HEK293 (cell line): ENCODE results near the gene ZMYM4.
A peak's percentile ranks its signal among the peaks of the same experiment; 100 is the strongest.

ENCODE experiments used
- CTCF ChIA-PET: fragments of 350-600 bp; formaldehyde crosslinking; extraction: SDS; loops from one replicate; lab custom pipeline; 2021; ENCODE audit warnings: antibody characterized with exemption; lab: Yijun Ruan, JAX
- POLR2A ChIA-PET: fragments of 300-600 bp; formaldehyde crosslinking; extraction: SDS; loops from one replicate; lab custom pipeline; 2020; ENCODE audit warnings: antibody characterized with exemption, inconsistent platforms; lab: Yijun Ruan, JAX
- H3K27ac ChIP-seq: fragments of 200-500 bp; sonication (Bioruptor generic); 2 replicates; pipeline ENCODE4 v1.5.1; 2014; ENCODE audit warnings: low read depth, low read length, control low read depth, inconsistent platforms; ENCODE audit errors: extremely low read depth
- H3K36me3 ChIP-seq, 2 experiments: fragments of 200-500 bp in 1 of 2; sonication (Bioruptor generic) in 1 of 2; 1 replicate in 1 of 2; 2 replicates in 1 of 2; pipeline ENCODE4 v1.5.1; 2014 to 2017; ENCODE audit warnings: inconsistent platforms in 2 of 2, low read length in 2 of 2; ENCODE audit not compliant: control insufficient read depth in 2 of 2, insufficient read depth in 1 of 2
- H3K4me1 ChIP-seq: fragments of 200-500 bp; sonication (Bioruptor generic); 2 replicates; pipeline ENCODE4 v1.5.1; 2014; ENCODE audit warnings: mild to moderate bottlenecking, low read length, inconsistent platforms; ENCODE audit not compliant: control insufficient read depth, insufficient read depth
- H3K4me3 ChIP-seq: 2 replicates; pipeline ENCODE4 v1.5.1; 2011; ENCODE audit warnings: low read depth, mild to moderate bottlenecking, control low read depth, low read length, moderate library complexity
- H3K9me3 ChIP-seq: fragments of 200-500 bp; sonication (Bioruptor generic); 2 replicates; pipeline ENCODE4 v1.5.1; 2014; ENCODE audit warnings: low read depth, low read length, inconsistent platforms; ENCODE audit not compliant: control insufficient read depth, insufficient read depth
- GLIS2 ChIP-seq: fragments of 450-650 bp; formaldehyde crosslinking; IDR thresholded peaks from 2 replicates; pipeline ENCODE4 v1.5.1; 2016; ENCODE audit warnings: missing biosample characterization, missing genetic modification characterization
- HOXA7 ChIP-seq: sonication (generic); formaldehyde crosslinking; IDR thresholded peaks from 2 replicates; pipeline ENCODE4 v1.8.1; 2022; ENCODE audit warnings: missing genetic modification reagents, borderline replicate concordance
- KLF9 ChIP-seq: fragments of 450-650 bp; formaldehyde crosslinking; IDR thresholded peaks from 2 replicates; pipeline ENCODE4 v1.5.1; 2016; ENCODE audit warnings: missing biosample characterization, missing genetic modification characterization, low read depth
- MYNN ChIP-seq: fragments of 450-650 bp; formaldehyde crosslinking; IDR thresholded peaks from 2 replicates; pipeline ENCODE4 v1.5.1; 2016; ENCODE audit warnings: missing biosample characterization, missing genetic modification characterization, borderline replicate concordance
- MZF1 ChIP-seq: fragments of 450-650 bp; formaldehyde crosslinking; IDR thresholded peaks from 2 replicates; pipeline ENCODE4 v1.5.1; 2017; ENCODE audit warnings: missing biosample characterization, missing genetic modification characterization, borderline replicate concordance
- SCRT2 ChIP-seq: fragments of 450-650 bp; formaldehyde crosslinking; IDR thresholded peaks from 2 replicates; pipeline ENCODE4 v1.5.1; 2016; ENCODE audit warnings: missing biosample characterization, missing genetic modification characterization
- ZBTB20 ChIP-seq: fragments of 450-650 bp; formaldehyde crosslinking; IDR thresholded peaks from 2 replicates; pipeline ENCODE4 v1.5.1; 2016; ENCODE audit warnings: missing biosample characterization, missing genetic modification characterization
- ZBTB48 ChIP-seq: fragments of 450-650 bp; formaldehyde crosslinking; IDR thresholded peaks from 2 replicates; pipeline ENCODE4 v1.5.1; 2016; ENCODE audit warnings: missing biosample characterization, missing genetic modification characterization
- ZFP69B ChIP-seq: fragments of 450-650 bp; formaldehyde crosslinking; IDR thresholded peaks from 2 replicates; pipeline ENCODE4 v1.5.1; 2016; ENCODE audit warnings: missing biosample characterization, missing genetic modification characterization
- ZNF114 ChIP-seq: fragments of 450-650 bp; formaldehyde crosslinking; IDR thresholded peaks from 2 replicates; pipeline ENCODE4 v1.5.0; 2017; ENCODE audit warnings: missing biosample characterization, missing genetic modification characterization
- ZNF121 ChIP-seq: fragments of 450-650 bp; formaldehyde crosslinking; IDR thresholded peaks from 2 replicates; pipeline ENCODE4 v1.5.1; 2016; ENCODE audit warnings: missing biosample characterization, missing genetic modification characterization
- ZNF24 ChIP-seq: fragments of 450-650 bp; formaldehyde crosslinking; IDR thresholded peaks from 2 replicates; pipeline ENCODE4 v1.5.1; 2016; ENCODE audit warnings: missing biosample characterization, missing genetic modification characterization
- ZNF266 ChIP-seq: fragments of 450-650 bp; formaldehyde crosslinking; IDR thresholded peaks from 2 replicates; pipeline ENCODE4 v1.5.1; 2016; ENCODE audit warnings: missing biosample characterization, missing genetic modification characterization, low read depth
- ZNF302 ChIP-seq: fragments of 450-650 bp; formaldehyde crosslinking; IDR thresholded peaks from 2 replicates; pipeline ENCODE4 v1.5.1; 2016; ENCODE audit warnings: missing biosample characterization, missing genetic modification characterization, low read depth
- ZNF335 ChIP-seq: fragments of 450-650 bp; formaldehyde crosslinking; conservative IDR thresholded peaks from 2 replicates; pipeline ENCODE4 v1.5.1; 2016; ENCODE audit warnings: missing biosample characterization, missing genetic modification characterization
- ZNF473 ChIP-seq: fragments of 450-650 bp; formaldehyde crosslinking; IDR thresholded peaks from 2 replicates; pipeline ENCODE4 v1.5.1; 2017; ENCODE audit warnings: missing biosample characterization, missing genetic modification characterization
- ZNF548 ChIP-seq: fragments of 450-650 bp; formaldehyde crosslinking; IDR thresholded peaks from 2 replicates; pipeline ENCODE4 v1.5.1; 2016; ENCODE audit warnings: missing biosample characterization, missing genetic modification characterization
- ZNF549 ChIP-seq: fragments of 450-650 bp; IDR thresholded peaks from 2 replicates; pipeline ENCODE4 v1.5.1; 2018; ENCODE audit warnings: missing biosample characterization, missing genetic modification characterization, mild to moderate bottlenecking, inconsistent platforms, moderate library complexity
- ZNF658 ChIP-seq: fragments of 450-650 bp; formaldehyde crosslinking; IDR thresholded peaks from 2 replicates; pipeline ENCODE4; 2016; ENCODE audit warnings: missing biosample characterization, missing genetic modification characterization
- ZNF747 ChIP-seq: fragments of 450-650 bp; formaldehyde crosslinking; IDR thresholded peaks from 2 replicates; pipeline ENCODE4 v1.5.1; 2016; ENCODE audit warnings: missing biosample characterization, missing genetic modification characterization
- ZNF776 ChIP-seq: fragments of 450-650 bp; formaldehyde crosslinking; IDR thresholded peaks from 2 replicates; pipeline ENCODE4 v1.5.0; 2017; ENCODE audit warnings: missing biosample characterization, missing genetic modification characterization, borderline replicate concordance
- TF ChIP-seq, protein P1 (sequence below): fragments of 450-650 bp; formaldehyde crosslinking; IDR thresholded peaks from 2 replicates; pipeline ENCODE4 v1.5.1; 2016; ENCODE audit warnings: missing biosample characterization, missing genetic modification characterization, low read depth
- TF ChIP-seq, protein P2 (sequence below): fragments of 450-650 bp; formaldehyde crosslinking; IDR thresholded peaks from 2 replicates; pipeline ENCODE4 v1.5.1; 2016; ENCODE audit warnings: missing biosample characterization, missing genetic modification characterization, low read depth
- TF ChIP-seq, protein P3 (sequence below): fragments of 450-650 bp; formaldehyde crosslinking; IDR thresholded peaks from 2 replicates; pipeline ENCODE4 v1.5.0; 2017; ENCODE audit warnings: missing biosample characterization, missing genetic modification characterization, borderline replicate concordance

ZMYM4 gene

DNA sequence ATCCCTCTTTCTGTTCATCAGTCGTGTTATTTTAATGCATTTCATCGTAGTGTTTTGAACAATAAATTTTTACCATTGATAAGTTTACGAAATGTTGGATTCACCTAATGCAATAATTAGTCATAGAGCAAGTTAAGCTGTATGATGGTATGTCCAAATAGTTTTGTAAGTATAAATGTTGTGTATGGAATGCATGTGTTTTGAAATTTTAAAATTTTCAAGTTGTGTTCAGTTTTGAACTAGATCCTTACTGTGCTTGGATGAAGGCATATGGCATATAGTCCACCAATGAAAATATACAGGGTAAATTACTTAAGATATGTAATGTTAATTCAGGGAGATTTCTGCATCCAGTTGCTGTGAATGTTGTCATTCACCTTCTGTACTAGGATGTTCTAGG is 2.3 kb downstream of the ZMYM4 start:
- H3K4me1 ChIP-seq = no peaks in the 10 kb centered on the region
- no peak overlapping the region for H3K27ac ChIP-seq
- TF ChIP-seq HOXA7 (CRISPR knock-in tag) (no peak), ZNF266 (tag by site-specific recombination) (no peak), ZFP69B (tag by site-specific recombination) (no peak), MZF1 (tag by site-specific recombination) (no peak), ZNF114 (no peak), ZNF747 (tag by site-specific recombination) (no peak), ZBTB20 (tag by site-specific recombination) (no peak), MYNN (tag by site-specific recombination) (no peak), ZNF302 (tag by site-specific recombination) (no peak), SCRT2 (no peak), ZNF658 (tag by site-specific recombination) (no peak), ZNF776 (tag by site-specific recombination) (no peak)
- TF ChIP-seq, protein P1, sequence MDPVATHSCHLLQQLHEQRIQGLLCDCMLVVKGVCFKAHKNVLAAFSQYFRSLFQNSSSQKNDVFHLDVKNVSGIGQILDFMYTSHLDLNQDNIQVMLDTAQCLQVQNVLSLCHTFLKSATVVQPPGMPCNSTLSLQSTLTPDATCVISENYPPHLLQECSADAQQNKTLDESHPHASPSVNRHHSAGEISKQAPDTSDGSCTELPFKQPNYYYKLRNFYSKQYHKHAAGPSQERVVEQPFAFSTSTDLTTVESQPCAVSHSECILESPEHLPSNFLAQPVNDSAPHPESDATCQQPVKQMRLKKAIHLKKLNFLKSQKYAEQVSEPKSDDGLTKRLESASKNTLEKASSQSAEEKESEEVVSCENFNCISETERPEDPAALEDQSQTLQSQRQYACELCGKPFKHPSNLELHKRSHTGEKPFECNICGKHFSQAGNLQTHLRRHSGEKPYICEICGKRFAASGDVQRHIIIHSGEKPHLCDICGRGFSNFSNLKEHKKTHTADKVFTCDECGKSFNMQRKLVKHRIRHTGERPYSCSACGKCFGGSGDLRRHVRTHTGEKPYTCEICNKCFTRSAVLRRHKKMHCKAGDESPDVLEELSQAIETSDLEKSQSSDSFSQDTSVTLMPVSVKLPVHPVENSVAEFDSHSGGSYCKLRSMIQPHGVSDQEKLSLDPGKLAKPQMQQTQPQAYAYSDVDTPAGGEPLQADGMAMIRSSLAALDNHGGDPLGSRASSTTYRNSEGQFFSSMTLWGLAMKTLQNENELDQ (tag by site-specific recombination) = no peak
- ChIA-PET POLR2A (no interaction called here), CTCF (interaction anchor here (0.7 kb wide), 1 partner anchor 404 kb away, joined by 4 read pairs; no protein-coding TSS in a partner anchor)
- H3K9me3 ChIP-seq = no peaks in the 10 kb centered on the region
- H3K36me3 ChIP-seq = peaks cover 0 to 27% of the 10 kb centered on the region in 2 experiments; a peak in 2 of 3 replicates
- H3K4me3 ChIP-seq = no peak overlapping the region

DNA sequence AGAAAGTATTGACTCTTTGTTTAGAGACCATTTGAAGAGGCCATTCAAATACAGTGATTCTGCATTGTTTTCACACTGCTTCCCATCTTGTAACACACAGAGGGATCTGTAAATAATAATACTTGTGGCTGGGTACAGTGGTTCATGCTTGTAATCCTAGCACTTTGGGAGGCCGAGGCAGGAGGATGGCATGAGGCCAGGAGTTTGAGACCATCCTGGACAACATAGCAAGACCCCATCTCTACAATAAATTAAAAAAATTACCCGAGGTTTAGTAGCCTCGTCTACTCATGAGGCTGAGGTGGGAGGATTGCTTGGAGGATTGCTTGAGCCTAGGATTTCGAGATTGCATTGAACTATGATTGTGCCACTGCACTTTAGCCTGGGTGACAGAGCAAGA is 5.7 kb downstream of the ZMYM4 start:
- CTCF ChIA-PET = no interaction called here
- Histone ChIP-seq H3K4me1 (no peaks in the 10 kb centered on the region), H3K36me3 (peaks cover 3 to 38% of the 10 kb centered on the region in 2 experiments; a peak in 2 of 3 replicates), H3K27ac (no peak overlapping the region), H3K9me3 (no peaks in the 10 kb centered on the region), H3K4me3 (no peak overlapping the region)
- TF ChIP-seq ZNF121 (tag by site-specific recombination) = peak; percentile 69; the same call in 1 of the 2 replicates
- TF ChIP-seq ZBTB20 (tag by site-specific recombination) = no peak
- POLR2A ChIA-PET = no interaction called here

DNA sequence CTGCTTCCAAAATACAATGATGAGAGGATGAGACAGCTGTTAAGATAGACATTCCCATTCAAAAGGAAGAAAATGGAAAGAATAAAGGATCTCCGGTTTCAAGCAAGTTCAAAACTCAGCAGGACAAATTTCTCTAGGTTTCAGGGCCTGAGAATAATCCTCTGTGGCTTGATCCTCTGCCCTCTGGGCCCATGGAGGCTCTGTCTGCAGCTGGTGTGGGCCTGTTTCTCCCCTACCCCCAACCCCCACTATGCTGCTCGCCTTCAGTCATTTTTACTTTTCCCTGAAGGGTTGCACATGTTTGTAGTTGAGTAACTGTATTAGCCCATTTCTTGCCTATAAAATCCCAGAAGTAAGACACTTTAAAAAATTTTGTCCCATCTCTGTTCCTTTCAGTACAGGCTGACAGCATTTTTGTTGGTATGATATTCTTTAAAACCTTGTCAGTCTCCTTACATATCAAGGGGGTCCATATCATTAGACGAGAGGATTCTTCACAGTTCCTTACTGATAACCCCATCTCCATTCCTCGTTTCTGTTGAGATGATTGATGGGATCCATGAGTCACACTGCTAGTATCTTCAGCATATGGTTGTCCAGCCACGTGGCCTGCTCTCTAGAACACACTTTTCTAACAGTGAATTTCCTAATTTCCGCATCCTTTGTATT is 10.5 kb downstream of the ZMYM4 start:
- no peak for TF ChIP-seq ZNF24 (tag by site-specific recombination)
- TF ChIP-seq KLF9 (tag by site-specific recombination) = no peak
- TF ChIP-seq ZNF548 = no peak
- TF ChIP-seq ZNF658 (tag by site-specific recombination) = no peak
- no peak for TF ChIP-seq ZBTB48
- TF ChIP-seq ZNF747 (tag by site-specific recombination) = no peak
- TF ChIP-seq, protein P2, sequence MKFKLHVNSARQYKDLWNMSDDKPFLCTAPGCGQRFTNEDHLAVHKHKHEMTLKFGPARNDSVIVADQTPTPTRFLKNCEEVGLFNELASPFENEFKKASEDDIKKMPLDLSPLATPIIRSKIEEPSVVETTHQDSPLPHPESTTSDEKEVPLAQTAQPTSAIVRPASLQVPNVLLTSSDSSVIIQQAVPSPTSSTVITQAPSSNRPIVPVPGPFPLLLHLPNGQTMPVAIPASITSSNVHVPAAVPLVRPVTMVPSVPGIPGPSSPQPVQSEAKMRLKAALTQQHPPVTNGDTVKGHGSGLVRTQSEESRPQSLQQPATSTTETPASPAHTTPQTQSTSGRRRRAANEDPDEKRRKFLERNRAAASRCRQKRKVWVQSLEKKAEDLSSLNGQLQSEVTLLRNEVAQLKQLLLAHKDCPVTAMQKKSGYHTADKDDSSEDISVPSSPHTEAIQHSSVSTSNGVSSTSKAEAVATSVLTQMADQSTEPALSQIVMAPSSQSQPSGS (tag by site-specific recombination) = no peak
- TF ChIP-seq ZNF335 = no peak
- TF ChIP-seq GLIS2 (tag by site-specific recombination) = no peak
- no peak for TF ChIP-seq ZNF549 (tag by site-specific recombination)
- TF ChIP-seq, protein P3, sequence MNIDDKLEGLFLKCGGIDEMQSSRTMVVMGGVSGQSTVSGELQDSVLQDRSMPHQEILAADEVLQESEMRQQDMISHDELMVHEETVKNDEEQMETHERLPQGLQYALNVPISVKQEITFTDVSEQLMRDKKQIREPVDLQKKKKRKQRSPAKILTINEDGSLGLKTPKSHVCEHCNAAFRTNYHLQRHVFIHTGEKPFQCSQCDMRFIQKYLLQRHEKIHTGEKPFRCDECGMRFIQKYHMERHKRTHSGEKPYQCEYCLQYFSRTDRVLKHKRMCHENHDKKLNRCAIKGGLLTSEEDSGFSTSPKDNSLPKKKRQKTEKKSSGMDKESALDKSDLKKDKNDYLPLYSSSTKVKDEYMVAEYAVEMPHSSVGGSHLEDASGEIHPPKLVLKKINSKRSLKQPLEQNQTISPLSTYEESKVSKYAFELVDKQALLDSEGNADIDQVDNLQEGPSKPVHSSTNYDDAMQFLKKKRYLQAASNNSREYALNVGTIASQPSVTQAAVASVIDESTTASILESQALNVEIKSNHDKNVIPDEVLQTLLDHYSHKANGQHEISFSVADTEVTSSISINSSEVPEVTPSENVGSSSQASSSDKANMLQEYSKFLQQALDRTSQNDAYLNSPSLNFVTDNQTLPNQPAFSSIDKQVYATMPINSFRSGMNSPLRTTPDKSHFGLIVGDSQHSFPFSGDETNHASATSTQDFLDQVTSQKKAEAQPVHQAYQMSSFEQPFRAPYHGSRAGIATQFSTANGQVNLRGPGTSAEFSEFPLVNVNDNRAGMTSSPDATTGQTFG = no peak
- TF ChIP-seq ZNF473 = no peak
- TF ChIP-seq, all 188 proteins: peak for 0
- Histone ChIP-seq H3K4me3 (no peak overlapping the region), H3K4me1 (no peaks in the 10 kb centered on the region), H3K9me3 (no peaks in the 10 kb centered on the region), H3K27ac (no peak overlapping the region), H3K36me3 (peaks cover 3 to 31% of the 10 kb centered on the region in 2 experiments; a peak in 2 of 3 replicates)
- ChIA-PET POLR2A (interaction anchor here (0.6 kb wide), 1 partner anchor 20 kb away, joined by 7 read pairs; no protein-coding TSS in a partner anchor), CTCF (no interaction called here)
